Gastrocnemius medialis (tissue), 4 donors: ENCODE results near the gene ARSG. TPM values are rescaled to one million over a fixed set of nuclear protein-coding genes. Genes with fewer than 3 reads are reported as not detected.
A peak's percentile ranks its signal among the peaks of the same experiment; 100 is the strongest.

ENCODE experiments used
- ATAC-seq, 2 donors: fragments of 150-250 bp; one replicate each; pipeline ENCODE4 v1.9.1; 2016
- DNase-seq, 2 donors: peaks; one replicate each; pipeline ENCODE4 v3.0.0-alpha.2; 2019
- H3K27ac ChIP-seq, 4 donors: fragments of 200-600 bp; sonication (generic); 1 replicate in 1 of 4; 2 replicates in 3 of 4; pipeline ENCODE4 v1.5.1; 2016 to 2018; ENCODE audit warnings: mild to moderate bottlenecking in 2 of 4, moderate library complexity in 1 of 4
- H3K27me3 ChIP-seq, 3 donors: fragments of 200-600 bp; sonication (generic) in 2 of 3; 1 replicate in 1 of 3; 2 replicates in 2 of 3; pipeline versions ENCODE4 v1.5.1 to v1.6.0; 2016 to 2019; ENCODE audit warnings: mild to moderate bottlenecking in 1 of 3, moderate library complexity in 1 of 3
- H3K36me3 ChIP-seq, 2 donors: fragments of 200-600 bp; sonication (generic) in 1 of 2; one replicate each; pipeline ENCODE4 v1.5.1; 2017 to 2018
- H3K4me1 ChIP-seq, 2 donors: fragments of 200-600 bp; sonication (generic) in 1 of 2; one replicate each; pipeline ENCODE4 v1.5.1; 2016 to 2017; ENCODE audit warnings: mild to moderate bottlenecking in 2 of 2
- H3K4me3 ChIP-seq, 4 donors: fragments of 200-600 bp; sonication (generic) in 3 of 4; 1 replicate in 1 of 4; 2 replicates in 3 of 4; pipeline ENCODE4 v1.5.1; 2016 to 2019; ENCODE audit warnings: mild to moderate bottlenecking in 2 of 4
- H3K9me3 ChIP-seq, 3 donors: fragments of 200-600 bp; sonication (generic) in 2 of 3; 1 replicate in 1 of 3; 2 replicates in 2 of 3; pipeline ENCODE4 v1.5.1; 2016 to 2019
- POLR2A ChIP-seq, 2 donors: fragments of 450-650 bp; IDR thresholded peaks; one replicate each; pipeline ENCODE4 v1.6.1; 2017; ENCODE audit warnings: antibody characterized with exemption in 2 of 2, mild to moderate bottlenecking in 2 of 2, moderate library complexity in 2 of 2
- in situ Hi-C, 4 donors: fragments of 200-750 bp; cut with MboI; loops; one replicate each; pipeline versions ENCODE4 v1.15.0 to v1.8.0; 2017; ENCODE audit warnings: low sequenced_read_pairs in 4 of 4
- intact Hi-C: fragments of 100-400 bp; cut with DNase I; formaldehyde crosslinking; loops from one replicate; pipeline ENCODE4 v1.15.1; 2023; ENCODE audit warnings: low total_unique reads
- total RNA-seq, 4 donors: library from RNA; depleted of rRNA; stranded (reverse); fragments of >200 nt; gene quantifications; one replicate each; pipeline versions ENCODE4 v1.1.0 to v1.2.3, GENCODE V29; 2016
- TF ChIP-seq, protein P1 (sequence below), 5 experiments: fragments of 450-650 bp in 3 of 5; fragments of 200-600 bp in 2 of 5; sonication (generic) in 2 of 5; IDR thresholded peaks in 4 of 5; conservative IDR thresholded peaks in 1 of 5; 1 replicate in 4 of 5; 2 replicates in 1 of 5; pipeline ENCODE4 v1.5.1; 2016 to 2019; ENCODE audit warnings: antibody characterized with exemption in 5 of 5, mild to moderate bottlenecking in 3 of 5, moderate library complexity in 3 of 5

ARSG gene
- total RNA-seq, 4 donors from 2014 or later, result 3.3 to 6.1 (median 5.4) TPM

GRCh38 chr17:68449021-68449739 lies 157.9 kb downstream of the ARSG start:
- in situ Hi-C loops (loop anchor here in 1 of 4 donors (10.0 kb wide), 1 partner anchor 56 kb away; no protein-coding TSS in a partner anchor), intact Hi-C loops (no loop called here)
- peak overlapping the region; percentile 52 to 100 (median 98) for H3K27ac ChIP-seq
- peak in 1 of 2 donors; percentile 10 for ATAC-seq
- DNase-seq, result no peak
- TF ChIP-seq, protein P1, sequence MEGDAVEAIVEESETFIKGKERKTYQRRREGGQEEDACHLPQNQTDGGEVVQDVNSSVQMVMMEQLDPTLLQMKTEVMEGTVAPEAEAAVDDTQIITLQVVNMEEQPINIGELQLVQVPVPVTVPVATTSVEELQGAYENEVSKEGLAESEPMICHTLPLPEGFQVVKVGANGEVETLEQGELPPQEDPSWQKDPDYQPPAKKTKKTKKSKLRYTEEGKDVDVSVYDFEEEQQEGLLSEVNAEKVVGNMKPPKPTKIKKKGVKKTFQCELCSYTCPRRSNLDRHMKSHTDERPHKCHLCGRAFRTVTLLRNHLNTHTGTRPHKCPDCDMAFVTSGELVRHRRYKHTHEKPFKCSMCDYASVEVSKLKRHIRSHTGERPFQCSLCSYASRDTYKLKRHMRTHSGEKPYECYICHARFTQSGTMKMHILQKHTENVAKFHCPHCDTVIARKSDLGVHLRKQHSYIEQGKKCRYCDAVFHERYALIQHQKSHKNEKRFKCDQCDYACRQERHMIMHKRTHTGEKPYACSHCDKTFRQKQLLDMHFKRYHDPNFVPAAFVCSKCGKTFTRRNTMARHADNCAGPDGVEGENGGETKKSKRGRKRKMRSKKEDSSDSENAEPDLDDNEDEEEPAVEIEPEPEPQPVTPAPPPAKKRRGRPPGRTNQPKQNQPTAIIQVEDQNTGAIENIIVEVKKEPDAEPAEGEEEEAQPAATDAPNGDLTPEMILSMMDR (IDR thresholded peaks at IDR 0.05 in 4 of 5, conservative IDR thresholded peaks at IDR 0.05 in 1 of 5), result no peak
- no peak for TF ChIP-seq POLR2A (IDR thresholded peaks at IDR 0.05)
- peaks cover 3 to 80% of the 10 kb centered on the region in 2 donors for H3K36me3 ChIP-seq
- peaks cover 42 to 49% of the 10 kb centered on the region in 2 donors for H3K4me1 ChIP-seq
- H3K9me3 ChIP-seq, result no peaks in the 10 kb centered on the region
- no peak overlapping the region for H3K4me3 ChIP-seq
- no peaks in the 10 kb centered on the region for H3K27me3 ChIP-seq

- in situ Hi-C loops, result loop anchor here in 1 of 4 donors (10.0 kb wide), 1 partner anchor 64 kb away; the partner anchor contains the start of gene PRKAR1A
- Histone ChIP-seq H3K9me3 (no peaks in the 10 kb centered on the region), H3K27ac (peak overlapping the region; percentile 95 to 100 (median 98)), H3K4me3 (no peak overlapping the region), H3K4me1 (peaks cover 53 to 60% of the 10 kb centered on the region in 2 donors), H3K27me3 (no peaks in the 10 kb centered on the region), H3K36me3 (peaks cover 3 to 75% of the 10 kb centered on the region in 2 donors)
- no peak for DNase-seq
- intact Hi-C loops, result no loop called here
- no peak for ATAC-seq
- TF ChIP-seq, protein P1 (IDR thresholded peaks at IDR 0.05 in 4 of 5, conservative IDR thresholded peaks at IDR 0.05 in 1 of 5), result no peak
- TF ChIP-seq POLR2A (IDR thresholded peaks at IDR 0.05), result no peak
These were observed 159.1 kb downstream of the ARSG start for GRCh38 chr17:68450391-68450790.

DNA sequence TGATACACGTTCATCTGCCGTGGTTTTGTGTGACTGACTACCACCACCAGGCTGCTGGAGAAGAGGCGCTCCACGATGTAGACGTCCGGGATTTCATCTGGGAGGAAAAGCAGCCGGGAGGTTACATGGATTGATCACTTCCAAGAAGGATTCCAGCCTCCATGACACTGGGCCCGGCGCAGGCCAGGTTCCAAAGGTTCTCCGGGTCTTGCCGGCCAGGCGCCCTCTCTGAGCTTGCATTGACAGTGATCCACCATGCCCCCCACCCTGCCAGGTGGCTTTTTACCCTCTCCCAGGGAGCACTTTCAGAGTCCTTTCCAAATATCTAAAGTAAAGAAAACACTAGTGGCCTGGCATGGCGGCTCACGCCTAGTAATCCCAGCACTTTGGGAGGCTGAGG lies 159.5 kb downstream of the ARSG start:
- ATAC-seq, result no peak
- in situ Hi-C loops (loop anchor here in 1 of 4 donors (10.0 kb wide), 1 partner anchor 64 kb away; the partner anchor contains the start of gene PRKAR1A), intact Hi-C loops (no loop called here)
- Histone ChIP-seq H3K27ac (peak overlapping the region; percentile 95 to 100 (median 98)), H3K9me3 (no peaks in the 10 kb centered on the region), H3K4me1 (peaks cover 57 to 64% of the 10 kb centered on the region in 2 donors), H3K4me3 (no peak overlapping the region), H3K27me3 (no peaks in the 10 kb centered on the region), H3K36me3 (peaks cover 3 to 71% of the 10 kb centered on the region in 2 donors)
- no peak for DNase-seq
- no peak for TF ChIP-seq POLR2A (IDR thresholded peaks at IDR 0.05)
- TF ChIP-seq, protein P1 (IDR thresholded peaks at IDR 0.05 in 4 of 5, conservative IDR thresholded peaks at IDR 0.05 in 1 of 5), result no peak

DNA sequence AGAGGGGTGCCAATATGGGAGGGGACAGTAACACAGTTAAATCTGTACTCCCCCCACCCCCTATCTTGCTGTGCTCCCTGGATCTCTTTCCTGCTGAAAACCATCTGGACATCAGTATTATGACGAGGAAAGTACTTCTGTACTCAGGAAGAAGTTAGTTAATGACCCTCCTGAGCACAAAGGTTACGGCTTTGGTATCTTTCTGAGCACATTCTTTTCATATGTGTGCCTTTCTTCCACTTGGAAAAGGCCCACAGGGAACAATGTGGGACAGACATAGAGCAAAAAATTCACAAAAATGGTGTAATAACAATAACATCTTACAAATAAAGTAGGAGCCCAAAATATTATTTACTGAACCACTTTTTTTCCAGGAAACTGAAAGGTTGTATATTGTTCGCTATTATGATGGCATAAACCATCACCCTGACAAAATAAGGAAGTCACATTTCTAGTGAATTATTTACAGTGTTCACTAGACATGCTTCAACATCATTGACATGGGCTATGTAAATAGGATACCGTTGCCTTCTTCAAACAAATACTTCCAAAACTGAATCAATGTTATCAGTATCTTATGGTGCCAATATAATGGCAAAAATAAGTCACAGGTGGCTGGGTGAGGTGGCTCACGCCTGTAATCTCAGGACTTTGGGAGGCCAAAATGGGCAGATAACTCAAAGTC lies 160.5 kb downstream of the ARSG start:
- in situ Hi-C loops (loop anchor here in 1 of 4 donors (10.0 kb wide), 1 partner anchor 63 kb away; the partner anchor contains the start of gene PRKAR1A), intact Hi-C loops (no loop called here)
- no peaks in the 10 kb centered on the region for H3K9me3 ChIP-seq
- DNase-seq (no peak), ATAC-seq (no peak)
- H3K27me3 ChIP-seq, result no peaks in the 10 kb centered on the region
- peaks cover 61 to 71% of the 10 kb centered on the region in 2 donors for H3K4me1 ChIP-seq
- peaks cover 3 to 61% of the 10 kb centered on the region in 2 donors for H3K36me3 ChIP-seq
- TF ChIP-seq, protein P1 (IDR thresholded peaks at IDR 0.05 in 4 of 5, conservative IDR thresholded peaks at IDR 0.05 in 1 of 5), result no peak
- TF ChIP-seq POLR2A (IDR thresholded peaks at IDR 0.05), result no peak
- H3K4me3 ChIP-seq, result no peak overlapping the region
- H3K27ac ChIP-seq, result peak overlapping the region; percentile 95 to 100 (median 98)
